NCI-H2196 (cell line): Measurements from ENCODE around the gene MACROH2A2.

ENCODE experiments used
- DNase-seq: peaks from one replicate; lab custom pipeline; 2025; ENCODE audit not compliant: unreplicated experiment; lab: John Stamatoyannopoulos, UW

MACROH2A2 gene

DNA sequence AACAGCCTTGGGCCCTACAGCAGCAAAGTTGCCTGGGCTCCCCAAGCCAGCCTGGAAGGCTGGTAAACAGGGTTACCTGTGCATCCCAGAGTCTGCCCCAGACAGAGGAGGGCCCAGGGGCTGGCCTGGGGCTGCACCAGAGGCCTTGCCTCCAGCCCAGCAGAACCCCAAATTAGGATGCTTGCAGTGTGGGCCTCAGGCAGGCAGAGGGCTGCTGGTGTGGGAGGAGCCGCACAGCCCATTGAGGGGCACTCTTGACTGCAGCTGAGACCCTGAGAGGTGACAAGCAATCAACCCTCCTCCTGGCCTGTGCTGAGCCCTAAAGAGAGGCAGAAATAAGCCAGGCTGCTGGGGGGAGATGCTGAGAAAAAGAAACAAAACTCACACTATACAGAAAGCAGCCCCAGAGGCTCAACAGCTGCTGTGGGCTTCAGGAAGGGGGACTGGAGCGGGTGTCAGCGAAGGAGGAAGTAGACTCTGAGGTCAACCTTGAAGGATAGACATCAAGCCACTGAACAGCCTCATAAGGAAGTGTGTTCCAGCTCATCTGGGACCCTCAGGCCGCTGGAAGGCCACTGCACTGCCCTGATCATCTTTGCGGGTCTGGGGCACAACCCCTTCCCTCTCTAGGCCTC is 73.4 kb downstream of the MACROH2A2 start:
- no peak for DNase-seq

DNA sequence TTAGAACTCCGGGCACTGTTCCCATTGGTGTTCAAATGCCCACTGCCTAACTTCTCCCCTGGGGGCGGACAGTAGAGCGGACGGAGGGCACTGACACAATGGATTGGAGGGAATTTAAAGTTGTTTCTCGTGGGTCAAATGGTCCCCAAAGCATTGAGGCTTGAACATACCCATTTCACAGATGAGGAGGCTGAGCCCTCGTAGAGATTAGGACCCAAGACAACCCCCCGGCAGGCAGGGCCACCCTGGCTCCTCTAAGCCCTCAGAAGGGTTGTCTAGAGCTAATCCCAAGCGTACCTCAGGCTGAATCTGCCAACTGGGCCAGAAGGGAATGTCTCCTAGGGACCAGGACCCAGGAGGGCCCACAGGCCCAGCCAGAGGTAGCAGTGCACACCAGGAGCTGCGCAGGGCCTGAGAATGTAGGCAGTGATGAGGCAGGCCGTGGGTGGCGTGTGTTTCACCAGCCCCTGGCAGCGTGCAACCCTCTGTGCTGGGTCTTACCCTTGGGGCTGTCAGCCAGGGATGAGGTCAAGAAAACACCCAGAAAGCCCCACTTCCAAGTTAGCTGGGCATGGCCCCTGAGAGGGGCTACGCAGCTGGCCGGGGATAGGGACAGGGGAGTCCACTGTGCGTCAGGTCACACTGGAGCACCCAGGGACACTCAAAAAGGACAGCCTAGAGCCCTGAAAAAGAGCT is 74.2 kb downstream of the MACROH2A2 start:
- DNase-seq = no peak

DNA sequence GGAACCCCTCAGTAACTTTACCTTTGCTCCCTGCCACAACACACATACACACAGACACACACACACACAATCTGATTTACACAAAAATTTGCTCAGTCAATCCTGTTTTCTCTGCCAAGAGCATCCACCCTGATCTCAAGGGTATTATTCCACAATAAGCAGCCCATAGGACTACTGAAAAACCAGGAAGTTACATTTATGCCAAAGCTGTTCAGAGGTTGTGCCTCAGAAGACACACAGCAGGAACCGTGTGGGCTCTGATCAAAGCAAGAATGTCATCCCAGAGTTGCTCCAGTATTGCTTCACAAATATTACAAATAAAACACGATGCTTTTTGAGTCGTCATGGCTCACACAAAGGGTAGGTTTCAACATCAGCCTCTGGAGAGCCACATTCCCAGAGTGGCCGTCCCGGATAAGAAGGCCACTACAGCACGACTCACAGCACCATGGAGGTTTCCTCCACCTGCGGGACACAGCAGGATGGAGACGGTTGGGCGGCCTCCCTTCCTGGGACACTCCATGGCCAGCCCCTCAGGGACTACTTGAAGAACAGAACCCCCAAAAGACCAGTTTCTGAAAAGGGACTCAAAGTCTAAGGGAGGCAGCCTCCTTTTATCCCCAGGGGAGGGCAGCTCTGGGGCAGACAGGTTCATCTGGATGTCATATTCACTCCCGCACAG is 78.4 kb downstream of the MACROH2A2 start:
- no peak for DNase-seq

DNA sequence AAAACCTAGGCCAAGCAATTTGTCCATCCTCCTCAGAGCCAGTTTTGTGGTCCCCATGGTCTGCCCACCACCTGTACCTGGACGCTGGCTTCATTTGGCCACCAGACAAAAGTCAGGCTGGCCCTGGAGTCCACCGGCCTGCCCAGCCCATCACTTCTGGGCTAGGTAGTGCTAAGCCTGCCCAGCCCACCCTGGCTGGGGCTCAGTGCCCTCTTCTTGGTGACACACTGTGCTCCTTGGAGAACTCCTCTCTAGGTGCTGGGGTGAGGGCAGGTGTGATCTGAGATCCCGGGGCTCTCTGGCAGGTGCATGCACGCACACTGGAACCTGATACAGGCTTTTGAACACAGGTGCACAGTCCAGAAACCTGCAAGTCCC is 78.9 kb downstream of the MACROH2A2 start:
- DNase-seq = no peak

DNA sequence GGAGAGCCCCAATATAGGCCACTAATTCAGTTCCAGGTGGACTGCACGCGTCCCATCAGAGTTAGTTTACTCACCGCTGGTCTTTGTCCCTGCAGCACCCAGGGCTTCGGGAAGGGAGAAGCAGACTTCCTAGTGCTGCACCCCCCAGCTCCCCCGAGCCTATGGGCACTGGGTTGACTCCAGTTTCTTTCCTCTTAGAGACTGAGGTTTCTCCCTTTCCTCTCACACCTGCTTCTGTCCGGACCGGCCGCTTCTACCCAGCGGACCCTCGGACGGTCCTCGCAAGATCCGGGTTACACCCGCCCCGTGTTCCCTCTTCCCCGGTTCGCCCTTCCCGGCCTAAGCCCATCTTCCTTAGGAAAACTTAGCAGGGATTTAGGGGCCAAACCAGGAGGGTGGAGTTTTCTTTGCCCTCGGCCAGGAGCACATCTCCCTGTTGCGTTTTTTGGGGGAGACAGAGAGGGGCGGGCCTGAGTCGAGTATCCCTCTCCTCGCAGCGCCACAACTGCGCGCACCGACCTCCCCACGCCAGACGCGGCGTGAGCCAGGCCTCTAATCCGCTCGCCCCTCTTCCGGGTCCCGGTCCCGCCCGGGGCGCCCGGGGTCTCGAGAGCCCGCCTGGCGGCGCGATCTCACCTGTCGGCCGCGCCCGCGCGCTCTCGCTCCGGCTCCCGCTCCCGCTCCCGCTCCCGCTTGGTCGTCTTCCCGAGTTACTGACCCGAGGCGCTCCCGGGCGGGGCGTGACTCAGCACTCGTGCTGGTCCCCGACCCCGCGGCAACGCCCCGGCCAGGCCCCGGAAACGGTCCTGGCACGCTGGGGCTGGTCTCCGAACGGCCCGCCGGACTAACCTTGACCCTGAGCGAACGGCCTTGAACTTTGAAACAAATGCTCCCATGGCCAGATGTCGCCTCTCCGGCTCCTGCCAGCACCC is 79.7 kb downstream of the MACROH2A2 start, which contains the start of gene AIFM2:
TSS of gene AIFM2 (minus strand) at position 728 of the 932 bp plus-strand sequence. CDS start 8,741 bp downstream, outside the sequence.
- peak; percentile 38 for DNase-seq

DNA sequence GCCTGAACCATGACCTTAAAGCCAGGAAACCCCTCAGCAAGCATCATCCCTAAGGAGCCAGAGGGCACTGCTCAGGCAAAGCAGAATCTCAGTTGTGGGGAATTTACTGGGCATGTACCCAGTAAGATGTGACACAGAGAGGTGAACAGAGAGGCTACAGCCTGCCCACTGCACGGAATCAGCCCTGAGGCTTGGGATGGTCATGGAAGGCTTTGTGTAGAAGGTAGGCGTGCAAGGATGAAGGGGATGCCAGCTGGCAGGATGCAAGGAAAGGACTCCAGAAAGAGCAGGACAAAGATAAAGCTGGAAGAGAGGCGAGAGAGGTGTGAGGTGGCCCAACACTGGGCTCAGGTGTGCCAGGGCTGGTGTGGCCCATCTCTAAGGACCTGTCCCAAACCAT is 82.4 kb downstream of the MACROH2A2 start:
- DNase-seq = no peak

DNA sequence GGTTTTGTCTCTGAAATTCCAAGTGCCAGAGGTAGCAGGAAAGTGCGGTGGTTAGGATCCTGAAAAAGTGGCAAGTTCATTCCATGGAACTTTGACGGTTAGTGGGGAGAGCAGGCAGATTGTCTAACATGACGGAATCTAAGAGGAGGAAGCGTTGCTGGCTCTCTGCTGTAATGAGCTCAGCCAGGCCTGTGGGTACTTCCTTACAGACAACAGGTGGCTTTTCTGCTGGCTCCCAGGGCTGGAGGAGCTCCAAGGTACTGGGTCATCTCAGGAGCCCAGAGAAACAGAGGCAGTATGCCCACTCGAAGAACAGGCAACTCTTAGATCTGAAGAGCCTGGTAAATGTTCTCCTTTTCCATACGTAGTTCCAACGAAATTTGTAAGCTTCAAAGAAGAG is 83.0 kb downstream of the MACROH2A2 start:
- DNase-seq = no peak

DNA sequence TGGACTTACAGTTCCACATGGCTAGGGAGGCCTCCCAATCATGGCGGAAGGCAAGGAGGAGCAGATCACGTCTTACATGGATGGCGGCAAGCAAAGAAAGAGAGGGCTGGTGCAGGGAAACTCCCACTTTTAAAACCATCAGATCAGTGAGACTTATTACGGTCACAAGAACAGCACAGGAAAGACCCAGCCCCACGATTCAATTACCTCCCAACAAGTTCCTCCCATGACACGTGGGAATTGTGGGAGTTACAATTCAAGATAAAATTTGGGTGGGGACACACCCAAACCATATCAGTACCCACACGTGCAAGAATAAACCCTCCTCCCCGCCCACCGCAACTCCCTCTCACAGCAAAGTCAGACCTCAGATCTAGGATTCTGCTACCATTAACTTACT is 84.5 kb downstream of the MACROH2A2 start:
- DNase-seq = no peak

DNA sequence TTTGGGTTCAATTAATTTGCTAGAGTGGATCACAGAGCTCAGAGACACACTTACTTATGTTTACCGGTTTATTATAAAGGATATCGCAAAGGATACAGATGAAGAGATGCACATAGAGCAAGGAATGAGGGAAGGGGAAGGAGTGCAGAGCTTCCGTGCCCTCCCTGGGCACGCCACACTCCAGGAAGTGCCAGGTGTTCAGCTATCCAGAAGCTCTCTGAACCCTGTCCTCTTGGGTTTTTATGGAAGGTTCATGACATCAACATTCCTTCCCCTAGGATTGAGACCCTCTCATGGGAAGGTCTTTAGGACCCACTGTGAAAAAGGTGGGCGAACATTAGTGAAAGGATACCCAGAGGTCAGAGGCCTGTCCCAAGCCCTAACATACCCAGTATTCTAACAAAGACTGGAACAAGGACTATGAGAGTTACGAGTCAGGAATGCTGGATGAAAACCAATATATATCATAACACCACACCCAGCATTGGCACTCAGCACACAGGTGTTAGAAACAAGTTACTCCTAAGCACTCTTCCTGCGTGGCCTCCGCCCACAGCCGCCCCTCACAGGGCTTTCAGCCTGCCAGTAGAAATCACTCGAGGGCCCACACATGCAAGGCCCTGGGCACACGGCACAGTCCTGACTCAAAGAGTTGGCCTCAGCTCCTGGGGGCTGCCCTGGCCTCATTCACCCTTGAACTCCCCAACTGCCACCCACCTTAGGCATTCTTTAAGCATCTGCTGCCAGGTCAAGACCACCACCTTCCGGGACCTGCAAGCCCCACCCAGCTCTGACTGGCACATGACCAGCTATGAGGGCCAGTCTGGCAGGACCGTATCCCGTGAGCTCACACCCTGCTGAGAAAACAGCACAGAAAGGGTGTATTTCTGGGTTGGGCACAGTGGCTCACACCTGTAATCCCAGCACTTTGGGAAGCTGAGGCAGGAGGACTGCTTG is 85.6 kb downstream of the MACROH2A2 start:
- no peak for DNase-seq

DNA sequence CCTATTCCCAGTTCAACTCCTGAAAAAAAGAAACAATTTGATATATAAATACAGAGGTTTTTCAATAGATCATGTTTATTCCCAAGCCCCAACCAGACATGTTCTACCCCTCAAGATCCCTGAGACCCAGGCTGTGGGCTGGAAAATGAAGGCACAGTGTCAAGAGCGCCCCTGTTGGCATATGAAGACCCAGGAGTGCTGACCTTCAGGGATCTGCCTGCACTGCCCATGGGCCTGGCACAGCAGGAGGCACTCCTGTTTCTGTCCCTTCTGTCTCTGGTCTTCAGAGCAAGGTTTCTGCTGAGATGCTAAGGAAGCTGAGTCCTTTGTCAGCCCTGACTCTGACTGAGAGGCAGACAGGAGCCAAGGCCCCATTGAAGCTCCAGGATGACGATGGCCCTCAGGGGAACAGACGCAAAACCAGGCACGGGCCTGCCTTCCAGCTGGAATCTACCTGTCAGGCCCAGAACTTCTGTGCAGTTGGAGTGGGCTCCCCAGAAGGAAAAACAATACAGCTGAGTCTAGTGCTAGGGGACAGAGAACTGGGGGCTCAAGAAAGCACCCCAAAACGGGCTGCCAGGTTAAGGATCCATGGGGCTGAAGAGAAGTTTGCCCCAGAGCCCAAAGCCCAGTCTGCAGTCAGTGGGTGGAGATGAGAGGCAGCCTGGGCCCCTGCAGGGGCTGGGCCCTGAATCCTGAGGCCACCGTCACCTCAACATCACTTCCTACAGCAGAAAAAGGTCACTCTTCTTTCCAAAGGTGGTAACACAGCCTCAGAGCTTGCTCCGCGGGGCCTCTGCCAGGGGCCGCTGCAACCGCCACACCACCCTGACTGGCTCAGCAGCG is 86.7 kb downstream of the MACROH2A2 start:
- DNase-seq = no peak

DNA sequence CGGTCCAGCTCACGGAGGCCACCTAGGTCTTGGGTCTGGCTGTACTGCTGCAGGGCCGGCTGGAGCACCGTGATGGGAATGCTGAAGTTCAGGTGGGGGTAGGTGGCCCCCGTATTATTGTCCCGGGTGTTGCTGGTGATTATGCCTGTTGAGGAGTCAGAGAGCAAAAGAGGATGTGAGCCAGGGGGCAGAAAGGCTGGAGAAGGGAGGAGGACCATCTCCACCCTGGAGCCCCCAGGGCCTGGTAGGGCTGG is 87.3 kb downstream of the MACROH2A2 start:
- DNase-seq = no peak

DNA sequence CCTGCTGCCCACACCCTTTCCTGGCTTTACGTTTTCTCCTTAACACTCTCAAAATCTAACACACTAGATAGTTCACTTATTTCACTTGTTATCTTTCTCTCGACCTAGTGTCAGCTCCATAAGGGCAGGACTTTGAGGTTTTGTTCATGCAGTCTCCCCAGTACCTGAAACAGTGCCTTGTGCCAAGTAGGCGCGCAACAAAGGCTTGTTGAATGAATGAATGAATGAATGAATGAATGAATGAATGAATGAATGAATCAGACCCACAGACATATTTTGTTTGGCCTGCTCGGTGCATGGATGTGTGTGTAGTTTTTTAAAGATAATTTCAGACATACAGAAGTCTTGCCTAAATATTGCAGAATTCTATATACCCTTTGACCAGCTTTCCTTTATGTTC is 87.7 kb downstream of the MACROH2A2 start:
- DNase-seq = no peak

DNA sequence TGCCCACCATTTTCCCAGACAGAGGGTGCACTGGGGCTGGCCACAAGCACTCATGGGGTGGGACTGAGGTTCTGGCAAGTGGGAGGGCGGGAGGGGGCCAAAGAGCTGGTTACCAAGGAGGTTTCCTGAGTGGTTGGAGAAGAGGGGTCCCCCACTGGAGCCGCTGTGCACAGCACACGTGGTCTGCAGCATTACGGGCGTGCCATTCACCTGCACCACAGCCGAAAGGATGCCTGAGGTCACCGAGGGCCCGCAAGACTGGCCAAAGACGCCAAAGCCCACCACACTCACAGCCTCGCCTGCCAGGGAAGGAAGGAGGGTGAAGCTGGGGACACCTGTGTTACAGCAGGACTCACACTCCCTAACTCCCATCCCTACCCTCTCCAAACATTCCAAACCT is 89.9 kb downstream of the MACROH2A2 start:
- no peak for DNase-seq

DNA sequence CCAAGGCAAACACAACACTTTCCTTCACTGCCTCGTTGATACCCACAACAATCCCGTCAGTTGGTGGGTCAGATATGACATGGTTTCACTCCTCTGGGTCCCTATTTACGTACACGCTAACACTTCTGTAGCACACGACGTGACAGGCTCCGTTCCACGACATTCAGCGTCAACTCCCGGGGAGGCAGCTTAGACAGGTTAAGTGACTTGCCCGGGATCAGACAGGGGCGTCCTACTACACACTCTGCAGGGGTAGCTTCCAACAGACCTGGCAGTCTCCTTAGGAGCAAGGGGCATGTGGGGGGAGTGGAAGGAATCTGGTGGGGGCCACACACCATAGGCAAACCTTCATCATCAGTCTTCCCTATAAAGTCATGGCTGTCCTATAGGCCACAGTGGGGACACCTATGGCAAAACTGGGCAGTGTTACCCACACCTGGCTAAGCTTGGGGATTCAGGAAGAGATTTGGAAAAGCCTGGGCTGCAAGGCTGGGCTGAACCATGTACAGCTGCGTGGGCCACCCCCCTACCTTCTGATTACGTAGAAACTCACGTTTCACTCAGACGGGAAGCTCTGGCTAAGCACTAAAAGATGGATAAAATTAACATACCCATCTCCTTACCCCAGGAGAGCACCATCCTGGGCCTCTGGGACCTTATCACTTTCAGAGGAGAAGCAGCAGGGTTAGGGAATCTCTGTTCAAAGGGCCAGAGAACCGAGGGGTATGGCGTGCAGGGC is 91.9 kb downstream of the MACROH2A2 start:
- DNase-seq = no peak

DNA sequence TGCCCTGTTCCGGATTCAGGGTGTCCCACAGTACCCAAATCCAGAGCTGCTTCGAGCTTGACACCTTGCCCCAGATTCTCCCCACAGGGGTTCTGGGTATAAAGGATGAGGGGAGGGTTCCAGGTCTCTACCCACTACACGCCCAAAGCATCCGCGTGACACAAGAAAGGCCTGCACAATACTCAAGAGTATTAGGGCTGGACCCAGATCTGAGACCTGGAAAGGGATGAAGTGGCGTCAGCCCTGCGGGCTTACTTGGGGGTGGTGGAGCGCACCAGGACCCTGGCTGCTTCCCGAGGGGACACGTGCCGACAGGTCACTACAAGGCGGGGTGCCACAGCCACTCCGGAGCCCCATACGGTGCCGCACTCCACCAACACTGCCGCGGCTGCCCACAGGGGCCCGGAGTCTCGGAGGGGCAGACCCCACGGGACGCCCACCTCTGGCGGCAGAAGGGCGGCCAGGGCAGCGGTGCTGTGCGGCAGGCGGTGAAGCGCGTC is 92.6 kb downstream of the MACROH2A2 start:
- DNase-seq = no peak

DNA sequence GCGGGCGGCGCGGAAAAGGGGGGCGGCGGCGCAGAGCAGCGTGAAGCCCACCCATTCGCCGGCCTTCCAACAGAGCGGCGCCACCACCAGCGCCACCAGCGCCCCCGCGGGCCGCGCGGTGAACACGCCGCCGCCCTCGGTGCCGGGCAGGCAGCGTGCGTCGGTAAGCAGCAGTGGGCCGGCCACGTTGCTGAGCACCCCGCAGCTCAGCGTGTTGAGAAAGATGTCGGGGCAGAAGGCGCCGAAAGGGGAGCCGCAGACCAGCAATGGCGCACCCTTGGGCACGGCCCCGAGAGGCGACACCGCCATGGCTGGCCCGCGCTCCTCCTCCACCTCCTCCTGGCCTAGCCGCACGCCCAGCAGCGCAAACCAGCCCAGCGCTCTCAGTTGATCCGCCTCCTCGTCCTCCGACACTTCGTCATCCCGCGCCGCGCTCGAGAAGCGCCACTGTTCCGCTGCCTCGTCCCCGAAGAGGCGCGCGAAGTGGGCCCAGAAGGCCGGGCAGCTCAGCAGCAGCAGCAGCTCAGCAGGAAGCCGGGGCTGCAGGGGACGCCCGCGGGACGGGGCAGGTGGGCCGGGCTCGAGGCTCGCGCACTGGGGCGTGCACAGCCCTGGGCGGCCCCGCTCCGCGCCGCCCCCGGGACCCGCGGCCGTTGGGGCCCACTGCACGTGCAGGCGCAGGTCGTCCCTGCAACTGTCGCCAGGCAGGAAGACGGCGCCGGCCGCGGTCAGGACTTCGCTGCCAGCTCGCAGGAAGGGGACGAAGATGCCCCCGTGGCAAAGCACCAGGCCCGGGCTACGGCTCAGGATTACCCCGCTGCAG is 93.2 kb downstream of the MACROH2A2 start:
- DNase-seq = peak; percentile 41

DNA sequence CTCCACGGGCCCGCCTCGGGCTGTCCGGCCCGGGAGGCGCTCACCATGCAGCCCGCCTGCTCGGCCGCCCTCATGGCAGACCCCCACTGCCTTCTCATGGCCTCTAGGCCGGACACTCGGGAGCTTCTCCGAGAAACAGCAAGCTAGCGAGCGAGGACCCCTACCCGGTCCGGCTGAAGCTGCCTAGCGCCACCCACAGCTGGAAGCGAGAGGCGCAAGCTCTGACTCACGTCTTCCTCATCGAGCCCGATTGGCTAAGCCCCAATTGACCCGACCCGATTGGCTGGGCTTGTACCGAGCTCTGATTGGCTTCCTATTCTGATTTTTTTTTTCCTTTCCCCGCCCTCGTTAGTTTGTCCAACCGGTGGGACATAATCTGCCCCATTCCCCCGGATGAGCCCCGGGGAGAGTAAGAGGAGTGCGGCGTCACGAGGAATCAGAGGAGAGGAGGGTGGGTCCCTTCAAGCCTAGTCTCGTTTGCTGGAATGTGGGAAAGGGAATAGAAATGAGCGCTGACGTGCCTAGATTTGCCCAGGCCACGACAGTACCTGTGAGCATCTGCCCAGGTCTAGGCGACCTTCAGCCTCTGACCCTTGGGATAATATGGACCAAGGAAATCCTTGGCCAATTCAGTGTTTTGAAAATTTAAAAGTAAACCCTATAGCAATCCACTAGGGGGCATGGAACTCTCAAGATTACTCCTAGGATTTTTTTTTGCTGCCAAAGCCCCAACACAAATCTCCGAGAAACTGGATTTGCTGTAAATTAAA is 94.0 kb downstream of the MACROH2A2 start, which contains the start of gene TYSND1:
TSS of gene TYSND1 (minus strand) at position 212 of the 770 bp plus-strand sequence. CDS start at position 98, 114 bp downstream.
- DNase-seq = peak; percentile 90
